B cell (primary cell): ENCODE measurements around the gene RERE. TPM values are rescaled to one million over a fixed set of nuclear protein-coding genes. Genes with fewer than 3 reads are reported as not detected.

ENCODE experiments used
- ATAC-seq: fragments of 200-7000 bp; cut with Tn5 transposase; one replicate; pipeline ENCODE4 v1.10.0; 2021; ENCODE audit warnings: low read depth, mild to moderate bottlenecking, moderate number of reproducible peaks, moderate library complexity
- CTCF ChIA-PET: fragments of 350-600 bp; sonication (Branson Sonifier 250); formaldehyde crosslinking; loops from one replicate; lab custom pipeline; 2021; ENCODE audit warnings: antibody characterized with exemption, inconsistent platforms; lab: Charles Lee
- POLR2A ChIA-PET: fragments of 350-600 bp; sonication (Branson Sonifier 250); formaldehyde crosslinking; loops from one replicate; lab custom pipeline; 2021; ENCODE audit warnings: antibody characterized with exemption; lab: Charles Lee
- DNase-seq: peaks from one replicate; pipeline ENCODE4 v3.0.0; 2013
- H2AFZ ChIP-seq: 2 replicates; pipeline ENCODE4 v1.6.1; 2012; ENCODE audit warnings: mild to moderate bottlenecking, low read depth, low read length; ENCODE audit not compliant: insufficient read depth, poor library complexity, severe bottlenecking
- H3K27ac ChIP-seq, 2 donors: 1 replicate in 1 of 2; 2 replicates in 1 of 2; pipeline ENCODE4 v1.5.1; 2012 to 2013; ENCODE audit warnings: low read length in 2 of 2, mild to moderate bottlenecking in 2 of 2, moderate library complexity in 1 of 2
- H3K27me3 ChIP-seq, 4 experiments: fragments of 200-600 bp in 1 of 4; sonication (generic) in 1 of 4; replicated peaks in 1 of 4; 1 replicate in 2 of 4; 2 replicates in 2 of 4; pipeline versions ENCODE4 v1.6.1 to v1.7.0; 2013 to 2016; ENCODE audit warnings: low read length in 3 of 4, mild to moderate bottlenecking in 2 of 4, mixed read lengths in 1 of 4, moderate library complexity in 1 of 4; ENCODE audit not compliant: insufficient read depth in 4 of 4, control insufficient read depth in 3 of 4; ENCODE audit errors: control extremely low read depth in 1 of 4
- H3K36me3 ChIP-seq, 2 experiments: replicated peaks in 1 of 2; 1 replicate in 1 of 2; 2 replicates in 1 of 2; pipeline versions ENCODE4 v1.6.1 to v1.7.1; 2013; ENCODE audit warnings: low read length in 1 of 2; ENCODE audit not compliant: insufficient read depth in 2 of 2, control insufficient read depth in 1 of 2; ENCODE audit errors: control extremely low read depth in 1 of 2, extremely low read depth in 1 of 2
- H3K4me1 ChIP-seq, 2 donors: fragments of 200-600 bp in 1 of 2; sonication (generic) in 1 of 2; 1 replicate in 1 of 2; 2 replicates in 1 of 2; pipeline versions ENCODE4 v1.5.1 to v1.6.1; 2013 to 2017; ENCODE audit warnings: low read length in 2 of 2; ENCODE audit not compliant: control insufficient read depth in 2 of 2, insufficient read depth in 2 of 2
- H3K4me2 ChIP-seq: replicated peaks from 2 replicates; pipeline ENCODE3; 2012; ENCODE audit warnings: mild to moderate bottlenecking, low read depth, low read length; ENCODE audit not compliant: poor library complexity, severe bottlenecking
- H3K4me3 ChIP-seq, 5 experiments: fragments of 200-600 bp in 1 of 5; sonication (generic) in 1 of 5; 1 replicate in 3 of 5; 2 replicates in 2 of 5; pipeline versions ENCODE4 v1.5.1 to v1.7.0; 2011 to 2016; ENCODE audit warnings: low read length in 4 of 5, mild to moderate bottlenecking in 4 of 5, low read depth in 2 of 5, control low read depth in 1 of 5, moderate library complexity in 1 of 5; ENCODE audit not compliant: insufficient read depth in 1 of 5; ENCODE audit errors: control extremely low read depth in 1 of 5, extremely low read depth in 1 of 5
- H3K79me2 ChIP-seq: fragments of 200-600 bp; sonication (generic); one replicate; pipeline ENCODE4 v1.6.0; 2016; ENCODE audit warnings: low read length; ENCODE audit not compliant: control insufficient read depth, insufficient read depth
- H3K9ac ChIP-seq: fragments of 200-600 bp; sonication (generic); 2 replicates; pipeline ENCODE4 v1.6.1; 2017; ENCODE audit warnings: mild to moderate bottlenecking, low read length, moderate library complexity
- H3K9me3 ChIP-seq, 3 donors: one replicate each; pipeline versions ENCODE4 v1.6.1 to v1.7.1; 2013; ENCODE audit warnings: low read length in 2 of 3; ENCODE audit not compliant: control insufficient read depth in 2 of 3, insufficient read depth in 1 of 3; ENCODE audit errors: control extremely low read depth in 1 of 3
- H4K20me1 ChIP-seq: 2 replicates; pipeline ENCODE4 v1.6.0; 2012; ENCODE audit warnings: mild to moderate bottlenecking, low read length; ENCODE audit not compliant: insufficient read depth, control insufficient read depth, poor library complexity, severe bottlenecking
- H3K27ac Mint-ChIP-seq: one replicate; pipeline ENCODE4 v1.8.0; 2021; ENCODE audit warnings: mixed read lengths
- H3K27me3 Mint-ChIP-seq: one replicate; pipeline ENCODE4 v1.8.0; 2021; ENCODE audit warnings: mixed read lengths
- H3K4me1 Mint-ChIP-seq: one replicate; pipeline ENCODE4 v1.8.0; 2021; ENCODE audit warnings: mixed read lengths
- H3K4me3 Mint-ChIP-seq: one replicate; pipeline ENCODE4 v1.8.0; 2021; ENCODE audit warnings: mixed read lengths
- H3K9me3 Mint-ChIP-seq: one replicate; pipeline ENCODE4 v1.8.0; 2022; ENCODE audit warnings: mixed read lengths; ENCODE audit not compliant: insufficient read depth
- EZH2 ChIP-seq: IDR thresholded peaks from 2 replicates; pipeline ENCODE4 v1.6.1; 2012; ENCODE audit warnings: borderline replicate concordance, low read depth, mild to moderate bottlenecking, moderate library complexity, low read length; ENCODE audit not compliant: insufficient read depth, poor library complexity, severe bottlenecking
- WGBS: methylation state at CpG from one replicate; pipeline ENCODE4 v1.1.5; 2013; ENCODE audit warnings: missing lambda C conversion rate; ENCODE audit not compliant: insufficient coverage; 5-methylcytosine and 5-hydroxymethylcytosine counted together
- intact Hi-C: fragments of 100-400 bp; cut with micrococcal nuclease; formaldehyde crosslinking; loops from one replicate; pipeline ENCODE4 v1.10.0; 2022
- polyA plus RNA-seq: library from polyadenylated mRNA; depleted of rRNA; stranded (reverse); fragments of >200 nt; gene quantifications from 2 replicates; pipeline ENCODE4 v1.2.3, GENCODE V29; 2012
- total RNA-seq, 2 donors: library from RNA; stranded (reverse); fragments of 120-200 nt in 1 of 2; gene quantifications; 1 replicate in 1 of 2; 2 replicates in 1 of 2; pipeline versions ENCODE4 v1.2.3 to v1.2.4, GENCODE V29; 2013 to 2022
- TF ChIP-seq, protein P1 (sequence below): fragments of 200-600 bp; IDR thresholded peaks from one replicate; pipeline ENCODE4 v1.8.0; 2022; ENCODE audit warnings: antibody characterized with exemption, mild to moderate bottlenecking

RERE gene
- total and polyA plus RNA-seq, 2 donors (not counting 1 experiment from before 2014, with no cell fraction given): 27.3 to 132 TPM

DNA sequence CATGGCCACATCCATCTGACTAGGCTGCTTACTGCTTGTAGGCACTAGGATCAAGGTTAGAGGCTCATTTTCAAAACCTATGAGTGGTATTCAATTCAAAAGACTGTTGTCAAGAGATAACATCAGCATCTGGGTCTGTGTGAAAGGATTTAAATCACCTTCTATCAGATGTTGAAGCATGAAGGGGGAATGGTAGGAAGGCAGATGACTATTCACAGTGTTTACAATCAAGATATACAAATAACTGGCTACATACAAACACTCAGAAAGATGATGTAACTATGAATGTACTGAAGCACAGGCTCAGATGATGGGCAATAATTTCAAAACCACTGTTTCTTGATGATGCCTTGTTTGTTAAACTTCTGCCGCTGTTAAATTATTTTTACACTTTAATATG is 250.3 kb downstream of the RERE start:
- Histone ChIP-seq H3K4me1 (peaks cover 12 to 21% of the 10 kb centered on the region in 2 donors), H3K4me2 (no peak overlapping the region), H3K9ac (no peak overlapping the region), H3K27me3 (no peaks in the 10 kb centered on the region), H4K20me1 (no peaks in the 10 kb centered on the region), H3K27ac (no peak overlapping the region), H3K36me3 (no peaks in the 10 kb centered on the region), H3K79me2 (peaks cover 68% of the 10 kb centered on the region), H2AFZ (no peak overlapping the region), H3K9me3 (no peaks in the 10 kb centered on the region), H3K4me3 (no peak overlapping the region)
- ChIA-PET POLR2A (no interaction called here), CTCF (interaction anchor here (0.9 to 5.3 kb wide), 2 partner anchors 13 to 160 kb away, joined by 3 to 39 read pairs; no protein-coding TSS in a partner anchor)
- no peak for ATAC-seq
- TF ChIP-seq, protein P1, sequence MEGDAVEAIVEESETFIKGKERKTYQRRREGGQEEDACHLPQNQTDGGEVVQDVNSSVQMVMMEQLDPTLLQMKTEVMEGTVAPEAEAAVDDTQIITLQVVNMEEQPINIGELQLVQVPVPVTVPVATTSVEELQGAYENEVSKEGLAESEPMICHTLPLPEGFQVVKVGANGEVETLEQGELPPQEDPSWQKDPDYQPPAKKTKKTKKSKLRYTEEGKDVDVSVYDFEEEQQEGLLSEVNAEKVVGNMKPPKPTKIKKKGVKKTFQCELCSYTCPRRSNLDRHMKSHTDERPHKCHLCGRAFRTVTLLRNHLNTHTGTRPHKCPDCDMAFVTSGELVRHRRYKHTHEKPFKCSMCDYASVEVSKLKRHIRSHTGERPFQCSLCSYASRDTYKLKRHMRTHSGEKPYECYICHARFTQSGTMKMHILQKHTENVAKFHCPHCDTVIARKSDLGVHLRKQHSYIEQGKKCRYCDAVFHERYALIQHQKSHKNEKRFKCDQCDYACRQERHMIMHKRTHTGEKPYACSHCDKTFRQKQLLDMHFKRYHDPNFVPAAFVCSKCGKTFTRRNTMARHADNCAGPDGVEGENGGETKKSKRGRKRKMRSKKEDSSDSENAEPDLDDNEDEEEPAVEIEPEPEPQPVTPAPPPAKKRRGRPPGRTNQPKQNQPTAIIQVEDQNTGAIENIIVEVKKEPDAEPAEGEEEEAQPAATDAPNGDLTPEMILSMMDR: no peak
- TF ChIP-seq EZH2: no peak
- H3K9me3 Mint-ChIP-seq: no peaks in the 10 kb centered on the region
- no peaks in the 10 kb centered on the region for H3K27me3 Mint-ChIP-seq
- no peak overlapping the region for H3K27ac Mint-ChIP-seq
- peaks cover 30% of the 10 kb centered on the region for H3K4me1 Mint-ChIP-seq
- DNase-seq: no peak
- no CpG with 5 or more reads among the region's 1 CpG for WGBS
- H3K4me3 Mint-ChIP-seq: no peak overlapping the region
- intact Hi-C loops: no loop called here

DNA sequence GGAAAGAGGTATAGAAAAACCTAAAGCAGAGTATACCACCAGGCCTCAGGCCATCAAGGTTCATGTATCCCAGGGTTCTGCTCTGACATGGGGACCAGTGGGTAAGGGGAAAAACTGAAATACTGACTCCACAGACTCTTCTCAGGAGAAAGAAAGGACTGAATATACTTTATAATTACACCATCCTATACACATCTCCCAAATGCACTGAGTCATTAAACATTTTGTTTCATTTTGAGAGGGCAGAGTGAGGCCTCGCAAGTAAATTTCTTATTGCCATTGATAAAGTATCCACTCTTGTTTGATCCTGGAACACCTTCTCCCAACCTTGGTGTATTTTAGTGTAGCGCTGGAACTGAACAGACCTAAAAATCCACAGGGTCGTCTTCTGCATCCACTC is 251.6 kb downstream of the RERE start:
- intact Hi-C loops: no loop called here
- Mint-ChIP-seq H3K9me3 (no peaks in the 10 kb centered on the region), H3K27ac (peak overlapping the region; percentile 26), H3K27me3 (no peaks in the 10 kb centered on the region), H3K4me3 (no peak overlapping the region), H3K4me1 (peaks cover 33% of the 10 kb centered on the region)
- CTCF ChIA-PET: interaction anchor here (1.0 to 14.2 kb wide), 4 partner anchors 104 to 283 kb away, joined by 3 to 328 read pairs (median 109); no protein-coding TSS in a partner anchor
- no peaks in the 10 kb centered on the region for H3K9me3 ChIP-seq
- ATAC-seq (no peak), DNase-seq (no peak)
- H2AFZ ChIP-seq: no peak overlapping the region
- no peak overlapping the region for H3K9ac ChIP-seq
- no peak overlapping the region for H3K4me3 ChIP-seq
- no peak for TF ChIP-seq EZH2
- TF ChIP-seq, protein P1: no peak
- no peaks in the 10 kb centered on the region for H3K36me3 ChIP-seq
- H3K79me2 ChIP-seq: peaks cover 67% of the 10 kb centered on the region
- H3K4me2 ChIP-seq: no peak overlapping the region
- no CpG with 5 or more reads among the region's 3 CpGs for WGBS
- peaks cover 22 to 30% of the 10 kb centered on the region in 2 donors for H3K4me1 ChIP-seq
- no peaks in the 10 kb centered on the region for H3K27me3 ChIP-seq
- POLR2A ChIA-PET: no interaction called here
- no peaks in the 10 kb centered on the region for H4K20me1 ChIP-seq
- H3K27ac ChIP-seq: no peak overlapping the region
